Mucosa of rectum (tissue), 2 donors: Measurements from ENCODE around the gene GRIK2.

Experiments used
- H3K27ac ChIP-seq, 2 donors: one replicate each; pipeline ENCODE4 v1.7.0; 2013; ENCODE audit warnings: inconsistent platforms in 2 of 2, low read depth in 2 of 2, low read length in 2 of 2
- H3K27me3 ChIP-seq, 2 donors: one replicate each; pipeline ENCODE4 v1.7.0; 2013; ENCODE audit warnings: low read length in 2 of 2; ENCODE audit not compliant: control insufficient read depth in 2 of 2, insufficient read depth in 2 of 2
- H3K36me3 ChIP-seq, 2 donors: one replicate each; pipeline ENCODE4 v1.7.0; 2013; ENCODE audit warnings: low read length in 2 of 2; ENCODE audit not compliant: control insufficient read depth in 2 of 2, insufficient read depth in 2 of 2
- H3K4me1 ChIP-seq, 2 donors: one replicate each; pipeline ENCODE4 v1.7.0; 2013; ENCODE audit warnings: low read length in 2 of 2, mild to moderate bottlenecking in 1 of 2; ENCODE audit not compliant: control insufficient read depth in 2 of 2, insufficient read depth in 2 of 2
- H3K4me3 ChIP-seq, 2 donors: one replicate each; pipeline ENCODE4 v1.7.0; 2013; ENCODE audit warnings: low read length in 2 of 2
- H3K9ac ChIP-seq, 2 donors: one replicate each; pipeline ENCODE4 v1.7.0; 2013; ENCODE audit warnings: low read length in 2 of 2, low read depth in 1 of 2, mild to moderate bottlenecking in 1 of 2
- H3K9me3 ChIP-seq, 2 donors: one replicate each; pipeline ENCODE4 v1.7.0; 2013; ENCODE audit warnings: low read length in 2 of 2; ENCODE audit not compliant: control insufficient read depth in 2 of 2
- donor health status: healthy.
- donor health status: Normal muscosa, but diverticular disease.

The GRIK2 gene

DNA sequence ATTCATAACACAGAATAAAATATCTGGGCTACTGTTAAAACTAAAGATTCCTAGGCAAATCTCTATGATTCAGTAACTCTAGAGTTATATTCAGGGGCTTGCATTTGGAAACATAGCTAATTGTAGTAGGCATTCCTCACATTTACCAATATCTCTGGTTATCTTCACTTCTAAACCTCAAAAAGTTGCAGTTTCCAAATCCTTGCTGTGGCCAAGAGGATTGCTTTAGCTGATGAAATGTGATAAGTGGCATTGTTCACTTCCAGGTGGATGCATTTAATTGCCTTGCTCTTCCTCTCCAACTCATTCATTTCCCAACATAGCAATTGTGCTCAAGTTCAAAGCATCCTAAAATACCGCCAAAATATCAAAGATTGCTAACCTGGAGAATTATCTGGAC lies 246.6 kb downstream of the GRIK2 start:
- no peaks in the 10 kb centered on the region for H3K9me3 ChIP-seq
- H3K27me3 ChIP-seq = no peaks in the 10 kb centered on the region
- no peak overlapping the region for H3K27ac ChIP-seq
- no peak overlapping the region for H3K4me3 ChIP-seq
- no peaks in the 10 kb centered on the region for H3K36me3 ChIP-seq
- H3K4me1 ChIP-seq = no peaks in the 10 kb centered on the region
- no peak overlapping the region for H3K9ac ChIP-seq

DNA sequence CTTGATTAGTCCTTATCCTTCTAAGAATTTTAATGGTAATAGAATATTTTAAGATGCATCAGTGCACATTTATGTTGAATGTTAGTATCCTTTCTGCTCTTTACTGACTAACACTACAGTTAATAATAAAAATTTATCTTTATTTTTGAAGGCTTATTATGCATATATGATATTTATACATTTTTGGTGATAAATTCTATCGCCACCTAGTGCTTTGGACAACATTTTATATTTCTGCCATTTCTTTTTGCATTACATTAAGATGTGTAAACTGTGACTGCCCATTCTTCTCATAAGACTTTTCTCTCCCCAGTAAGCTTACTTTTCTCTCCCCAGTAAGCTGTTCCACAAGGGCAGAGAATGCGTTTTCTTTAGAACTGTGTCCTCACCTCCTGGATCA lies 252.3 kb downstream of the GRIK2 start:
- H3K27me3 ChIP-seq = no peaks in the 10 kb centered on the region
- no peaks in the 10 kb centered on the region for H3K36me3 ChIP-seq
- no peaks in the 10 kb centered on the region for H3K9me3 ChIP-seq
- H3K9ac ChIP-seq = no peak overlapping the region
- H3K27ac ChIP-seq = no peak overlapping the region
- H3K4me3 ChIP-seq = no peak overlapping the region
- H3K4me1 ChIP-seq = no peaks in the 10 kb centered on the region

DNA sequence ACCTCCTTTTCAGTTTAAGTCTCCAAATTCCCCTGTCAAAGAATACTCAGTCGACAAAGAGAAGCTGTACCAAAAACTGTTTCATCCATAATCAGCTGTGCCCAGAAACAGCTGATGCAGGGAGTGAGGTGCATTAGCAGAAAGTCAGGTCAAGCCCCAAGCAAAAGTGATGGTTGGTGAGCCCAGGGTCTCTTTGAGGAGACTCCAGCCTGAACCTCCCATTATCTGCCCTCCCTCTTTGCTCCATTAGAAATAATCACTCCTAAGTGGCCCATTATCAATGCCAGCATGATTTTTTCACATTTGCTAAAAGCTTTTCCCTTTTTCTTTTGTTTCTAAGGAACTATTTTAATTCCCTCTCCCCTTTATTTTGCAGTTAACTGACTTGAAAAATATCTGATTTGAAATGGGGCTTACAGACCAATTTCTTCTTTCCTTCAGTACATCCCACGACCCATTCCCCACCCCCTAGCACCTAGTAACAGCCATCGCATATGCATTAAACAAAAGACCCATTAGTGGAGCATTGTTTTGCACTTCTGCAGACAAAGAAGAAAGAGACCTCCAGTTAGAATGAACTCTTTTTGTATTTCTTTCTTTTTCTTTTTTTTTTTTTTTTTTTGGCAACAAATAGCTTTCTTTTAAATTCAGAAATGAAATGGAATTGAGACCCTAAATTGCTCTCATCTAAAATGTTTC lies 257.0 kb downstream of the GRIK2 start:
- no peaks in the 10 kb centered on the region for H3K9me3 ChIP-seq
- no peaks in the 10 kb centered on the region for H3K27me3 ChIP-seq
- no peak overlapping the region for H3K27ac ChIP-seq
- H3K4me1 ChIP-seq = no peaks in the 10 kb centered on the region
- H3K4me3 ChIP-seq = no peak overlapping the region
- H3K9ac ChIP-seq = no peak overlapping the region
- H3K36me3 ChIP-seq = no peaks in the 10 kb centered on the region

DNA sequence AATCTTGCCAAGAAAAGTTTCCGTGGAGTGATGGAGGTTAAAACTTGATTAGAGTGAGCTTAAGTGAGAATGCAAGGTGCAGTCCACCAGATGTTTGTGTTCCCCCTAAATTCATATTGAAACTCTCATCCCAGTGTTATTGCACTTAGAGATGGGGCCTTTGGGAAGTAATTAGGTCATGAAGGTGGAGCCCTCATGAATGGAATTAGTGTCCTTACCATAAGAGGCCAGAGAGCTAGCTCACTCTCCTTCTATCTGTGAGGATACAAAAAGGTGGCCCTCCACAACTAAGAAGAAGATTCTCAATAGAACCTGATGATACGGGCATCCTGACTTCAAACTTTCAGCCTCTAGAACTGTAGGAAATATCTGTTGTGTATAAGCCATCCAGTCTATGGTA lies 258.6 kb downstream of the GRIK2 start:
- Histone ChIP-seq H3K9ac (no peak overlapping the region), H3K36me3 (no peaks in the 10 kb centered on the region), H3K27me3 (no peaks in the 10 kb centered on the region), H3K4me3 (no peak overlapping the region), H3K9me3 (no peaks in the 10 kb centered on the region), H3K27ac (no peak overlapping the region), H3K4me1 (no peaks in the 10 kb centered on the region)

DNA sequence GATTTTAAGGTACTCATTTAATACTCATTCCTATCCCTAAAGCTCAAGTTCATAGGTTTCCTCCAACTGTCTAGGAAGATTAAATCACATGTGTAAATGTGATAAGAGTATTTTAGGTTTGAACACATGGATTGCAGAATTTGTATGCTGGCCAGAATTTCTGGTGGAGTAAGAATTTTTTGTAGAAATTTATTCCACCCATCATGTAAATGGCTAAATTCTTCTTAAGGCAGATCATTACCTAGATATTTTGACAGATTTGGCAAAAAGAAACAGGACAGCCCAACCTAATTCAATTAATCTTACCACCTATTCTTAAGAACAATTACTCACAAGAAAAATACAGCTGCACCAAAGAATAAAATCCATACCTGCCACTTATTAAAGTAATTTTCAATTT lies 261.6 kb downstream of the GRIK2 start:
- Histone ChIP-seq H3K4me1 (no peaks in the 10 kb centered on the region), H3K27me3 (no peaks in the 10 kb centered on the region), H3K9ac (no peak overlapping the region), H3K4me3 (no peak overlapping the region), H3K9me3 (no peaks in the 10 kb centered on the region), H3K27ac (no peak overlapping the region), H3K36me3 (no peaks in the 10 kb centered on the region)

DNA sequence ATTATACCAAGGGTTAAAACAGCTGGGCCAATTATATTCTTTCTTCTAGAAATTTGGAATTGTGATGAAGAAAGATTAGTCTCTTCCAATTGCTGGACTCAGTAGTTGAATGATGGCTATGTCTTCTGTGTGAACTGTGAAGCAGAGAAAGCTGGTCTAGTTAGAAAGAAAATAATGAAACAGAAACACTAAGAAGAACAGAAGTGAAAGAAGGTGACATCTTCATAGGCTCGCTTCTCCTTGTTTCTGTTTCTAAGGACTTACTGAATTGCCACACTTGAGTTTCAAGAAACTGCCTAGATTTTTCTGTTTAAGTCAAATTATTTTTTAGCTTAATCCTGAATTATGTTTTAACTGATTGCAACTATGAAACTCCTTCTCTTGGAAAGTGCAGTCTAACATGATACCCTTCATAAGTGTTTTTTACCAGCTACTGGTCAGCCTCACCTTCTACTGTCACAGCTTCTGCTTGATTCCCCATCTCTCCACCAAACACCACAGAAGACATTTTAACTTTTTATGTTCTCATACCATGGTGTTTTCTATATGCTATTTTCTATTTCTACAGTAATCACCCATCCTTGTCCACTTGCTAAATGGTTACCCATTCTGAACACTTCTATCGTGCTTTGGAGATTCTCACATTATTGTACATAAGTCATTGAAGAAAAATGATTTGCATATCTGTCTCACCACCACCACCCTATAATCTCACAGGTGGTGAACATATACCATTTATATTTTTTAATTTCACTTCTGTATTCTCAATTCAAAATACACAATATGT lies 268.8 kb downstream of the GRIK2 start:
- Histone ChIP-seq H3K27ac (no peak overlapping the region), H3K4me3 (no peak overlapping the region), H3K9me3 (no peaks in the 10 kb centered on the region), H3K4me1 (no peaks in the 10 kb centered on the region), H3K9ac (no peak overlapping the region), H3K36me3 (no peaks in the 10 kb centered on the region), H3K27me3 (no peaks in the 10 kb centered on the region)

DNA sequence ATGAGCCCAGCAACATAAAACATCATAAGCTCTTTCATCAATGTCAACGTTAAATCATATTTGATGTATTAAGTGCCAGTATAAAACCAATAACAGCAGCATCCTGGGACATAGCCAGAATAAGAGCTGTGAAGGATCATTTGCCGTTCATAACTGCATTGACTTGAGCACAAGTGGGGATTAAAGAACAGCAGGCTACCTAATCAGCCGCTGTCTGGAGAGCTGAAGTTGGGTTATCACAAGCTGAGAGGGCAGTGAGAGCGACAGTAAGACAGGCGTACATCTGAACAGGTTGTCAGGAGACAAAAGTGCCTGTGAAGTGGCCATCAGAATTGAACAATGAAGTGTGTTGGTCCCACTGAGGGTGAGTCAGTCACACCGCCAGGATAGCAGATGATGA lies 269.6 kb downstream of the GRIK2 start:
- Histone ChIP-seq H3K4me1 (no peaks in the 10 kb centered on the region), H3K27ac (no peak overlapping the region), H3K9ac (no peak overlapping the region), H3K27me3 (no peaks in the 10 kb centered on the region), H3K4me3 (no peak overlapping the region), H3K36me3 (no peaks in the 10 kb centered on the region), H3K9me3 (no peaks in the 10 kb centered on the region)

DNA sequence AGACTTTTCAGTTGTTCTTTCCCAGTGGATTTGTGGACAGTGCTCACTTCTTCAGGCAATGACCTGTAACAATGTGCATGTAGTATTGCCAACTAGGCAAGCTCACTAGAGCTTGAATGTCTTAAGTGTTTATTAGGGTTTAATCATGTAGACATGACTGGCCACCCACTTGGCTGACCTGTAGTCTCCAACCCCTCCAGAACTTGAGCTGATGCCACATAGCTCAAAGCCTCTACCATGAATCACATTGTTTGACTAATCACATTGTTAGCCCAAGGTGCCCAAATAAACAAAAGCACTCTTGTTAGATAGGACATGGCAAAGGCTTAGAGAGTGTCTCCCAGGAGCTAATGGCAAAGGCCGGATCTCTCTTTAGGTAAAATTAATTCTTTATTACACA lies 272.7 kb downstream of the GRIK2 start:
- Histone ChIP-seq H3K4me1 (no peaks in the 10 kb centered on the region), H3K27me3 (no peaks in the 10 kb centered on the region), H3K27ac (no peak overlapping the region), H3K4me3 (no peak overlapping the region), H3K9ac (no peak overlapping the region), H3K36me3 (no peaks in the 10 kb centered on the region), H3K9me3 (no peaks in the 10 kb centered on the region)

DNA sequence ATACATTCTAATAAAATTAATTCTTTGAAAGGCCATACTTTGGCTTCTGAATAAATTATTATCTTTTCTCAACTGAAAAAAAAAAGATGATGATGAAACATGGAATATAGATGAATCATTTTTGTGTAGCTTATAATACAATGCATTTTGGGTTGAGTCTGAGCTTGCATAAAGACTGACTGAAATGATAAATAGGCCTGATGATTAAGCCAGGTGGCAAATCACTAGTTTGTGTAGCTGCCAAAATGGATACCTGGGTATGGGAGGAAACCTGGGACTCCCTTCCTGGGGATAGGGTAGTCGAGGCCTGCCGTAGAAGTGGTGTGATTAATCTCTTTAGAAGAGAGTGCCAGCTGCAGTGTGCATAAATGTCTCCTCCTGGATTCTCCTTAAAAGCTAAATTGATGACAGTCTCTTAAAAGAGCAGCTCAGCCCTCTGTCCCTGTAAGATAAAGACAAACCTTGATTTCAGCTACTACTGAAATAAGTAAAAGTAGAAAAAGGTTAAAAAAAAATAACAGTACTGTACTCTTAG lies 275.1 kb downstream of the GRIK2 start:
- H3K36me3 ChIP-seq = no peaks in the 10 kb centered on the region
- no peak overlapping the region for H3K9ac ChIP-seq
- no peak overlapping the region for H3K4me3 ChIP-seq
- H3K4me1 ChIP-seq = no peaks in the 10 kb centered on the region
- H3K9me3 ChIP-seq = no peaks in the 10 kb centered on the region
- no peaks in the 10 kb centered on the region for H3K27me3 ChIP-seq
- no peak overlapping the region for H3K27ac ChIP-seq

DNA sequence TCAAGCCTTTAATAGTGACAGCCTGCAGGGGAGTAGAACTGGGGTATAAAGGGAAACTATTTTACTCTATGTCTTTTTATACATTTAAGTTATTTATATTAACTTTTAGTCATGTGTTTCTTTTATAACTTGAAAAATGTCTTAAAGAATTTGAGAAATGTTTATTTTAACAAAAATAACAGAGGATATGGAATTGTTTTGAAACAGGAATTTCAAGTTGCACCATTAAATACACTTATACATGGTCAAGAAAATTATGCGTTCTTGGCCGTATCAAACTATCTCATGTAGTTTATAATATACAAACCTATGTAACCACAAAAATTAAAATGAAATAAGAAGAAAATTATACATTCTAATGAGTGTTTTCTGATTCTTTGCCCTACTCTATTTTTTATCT lies 282.7 kb downstream of the GRIK2 start:
- Histone ChIP-seq H3K27me3 (no peaks in the 10 kb centered on the region), H3K27ac (no peak overlapping the region), H3K9ac (no peak overlapping the region), H3K36me3 (no peaks in the 10 kb centered on the region), H3K9me3 (no peaks in the 10 kb centered on the region), H3K4me1 (no peaks in the 10 kb centered on the region), H3K4me3 (no peak overlapping the region)
